NCI-H1436 treated with DMSO at 0.1 percent for 48 hours (cell line): ENCODE results near the gene ARHGAP22.

Experiments
- DNase-seq: peaks from one replicate; lab custom pipeline; 2025; lab: John Stamatoyannopoulos, UW

The ARHGAP22 gene

GRCh38 chr10:48418189-48418788, 186.6 kb downstream of the ARHGAP22 start:
- no peak for DNase-seq

- no peak for DNase-seq
Observed at GRCh38 chr10:48417374-48417773, 187.5 kb downstream of the ARHGAP22 start.

GRCh38 chr10:48416584-48417232, 188.2 kb downstream of the ARHGAP22 start:
- no peak for DNase-seq

GRCh38 chr10:48414778-48415177, 190.1 kb downstream of the ARHGAP22 start:
- DNase-seq = no peak

- DNase-seq = no peak
Observed at GRCh38 chr10:48414160-48414559, 190.7 kb downstream of the ARHGAP22 start.

- no peak for DNase-seq
Observed at GRCh38 chr10:48412933-48413332, 191.9 kb downstream of the ARHGAP22 start.

GRCh38 chr10:48412081-48412480, 192.8 kb downstream of the ARHGAP22 start:
- no peak for DNase-seq

- DNase-seq = no peak
Observed at GRCh38 chr10:48411510-48411909, 193.4 kb downstream of the ARHGAP22 start.

- DNase-seq = no peak
Observed at GRCh38 chr10:48410503-48410902, 194.4 kb downstream of the ARHGAP22 start.

GRCh38 chr10:48406658-48407057, 198.2 kb downstream of the ARHGAP22 start:
- DNase-seq = no peak

- no peak for DNase-seq
Observed at GRCh38 chr10:48406204-48406603, 198.7 kb downstream of the ARHGAP22 start.

GRCh38 chr10:48404646-48405045, 200.2 kb downstream of the ARHGAP22 start:
- DNase-seq = no peak

- no peak for DNase-seq
Observed at GRCh38 chr10:48400850-48401220, 204.0 kb downstream of the ARHGAP22 start.

GRCh38 chr10:48400129-48400849, 204.6 kb downstream of the ARHGAP22 start:
- DNase-seq = no peak

GRCh38 chr10:48399551-48399950, 205.3 kb downstream of the ARHGAP22 start:
- no peak for DNase-seq

GRCh38 chr10:48399056-48399541, 205.8 kb downstream of the ARHGAP22 start:
- no peak for DNase-seq

- no peak for DNase-seq
Observed at GRCh38 chr10:48398261-48398660, 206.6 kb downstream of the ARHGAP22 start.
